Urinary bladder (tissue), 4 donors: ENCODE results near the gene TAF4B. TPM values are rescaled to one million over a fixed set of nuclear protein-coding genes. Genes with fewer than 3 reads are reported as not detected.
"Not testable (repeated sequence)": the region's sequence is repeated elsewhere in the genome, so short reads cannot be mapped to it uniquely, and the experiment has no call there.

Experiments
- DNase-seq: peaks from one replicate; pipeline ENCODE4 v3.0.0-alpha.2; 2015; ENCODE audit errors: extremely low spot score
- H3K27ac ChIP-seq: one replicate; pipeline ENCODE4 v1.5.1; 2013; ENCODE audit warnings: low read depth, mild to moderate bottlenecking, moderate library complexity
- H3K36me3 ChIP-seq: one replicate; pipeline ENCODE4 v1.6.1; 2013; ENCODE audit warnings: mild to moderate bottlenecking, moderate library complexity; ENCODE audit not compliant: insufficient read depth
- H3K4me1 ChIP-seq: one replicate; pipeline ENCODE4 v1.6.1; 2013; ENCODE audit warnings: mild to moderate bottlenecking, moderate library complexity; ENCODE audit not compliant: insufficient read depth
- H3K4me3 ChIP-seq: one replicate; pipeline ENCODE4 v1.5.1; 2013; ENCODE audit warnings: low read depth, low read length
- WGBS: extraction: QIAGEN DNeasy Blood & Tissue Kit; methylation state at CpG from one replicate; pipeline ENCODE4 v1.1.7; 2013; 5-methylcytosine and 5-hydroxymethylcytosine counted together
- polyA plus RNA-seq: library from polyadenylated mRNA; stranded (reverse); fragments of 200-250 nt; gene quantifications from one replicate; pipeline ENCODE4 v1.2.3, GENCODE V29; 2013
- total RNA-seq: library from RNA; depleted of rRNA; stranded (reverse); fragments of >200 nt; gene quantifications from one replicate; pipeline ENCODE4 v1.2.3, GENCODE V29; 2014
- donor health status: healthy with polysubstance abuse.
- donor health status: healthy.

The TAF4B gene
- total and polyA plus RNA-seq, 2 donors, result 3.5 to 5.0 TPM

GRCh38 chr18:26419746-26420145 lies 193.5 kb downstream of the TAF4B start:
- WGBS, result 67% methylated on average over 9 of the region's 9 CpGs
- no peaks in the 10 kb centered on the region for H3K36me3 ChIP-seq

GRCh38 chr18:26421503-26421902 lies 195.3 kb downstream of the TAF4B start:
- 87% methylated on average over 6 of the region's 6 CpGs for WGBS
- Histone ChIP-seq H3K27ac (no peak overlapping the region), H3K36me3 (no peaks in the 10 kb centered on the region), H3K4me1 (no peaks in the 10 kb centered on the region), H3K4me3 (no peak overlapping the region)
- no peak for DNase-seq

More at GRCh38 chr18:26419746-26420145, 193.5 kb downstream of the TAF4B start:
- Histone ChIP-seq H3K27ac (no peak overlapping the region), H3K4me3 (no peak overlapping the region), H3K4me1 (no peaks in the 10 kb centered on the region)
- DNase-seq, result no peak

- no peak overlapping the region for H3K27ac ChIP-seq
- no peaks in the 10 kb centered on the region for H3K36me3 ChIP-seq
- H3K4me1 ChIP-seq, result no peaks in the 10 kb centered on the region
- WGBS, result 89% methylated on average over 9 of the region's 9 CpGs
- DNase-seq, result no peak
- H3K4me3 ChIP-seq, result no peak overlapping the region
Observed at GRCh38 chr18:26421931-26422330, 195.7 kb downstream of the TAF4B start.

- Histone ChIP-seq H3K4me1 (no peaks in the 10 kb centered on the region), H3K4me3 (no peak overlapping the region), H3K27ac (no peak overlapping the region), H3K36me3 (no peaks in the 10 kb centered on the region)
- no peak for DNase-seq
- WGBS, result 93% methylated on average over 6 of the region's 6 CpGs
Observed at GRCh38 chr18:26422472-26423162, 196.4 kb downstream of the TAF4B start.

- no peak for DNase-seq
- Histone ChIP-seq H3K27ac (no peak overlapping the region), H3K4me3 (no peak overlapping the region), H3K36me3 (no peaks in the 10 kb centered on the region), H3K4me1 (no peaks in the 10 kb centered on the region)
- WGBS, result 90% methylated on average over 4 of the region's 4 CpGs
Observed at GRCh38 chr18:26424428-26425147, 198.3 kb downstream of the TAF4B start.

- 75% methylated on average over 5 of the region's 5 CpGs for WGBS
- Histone ChIP-seq H3K4me1 (no peaks in the 10 kb centered on the region), H3K27ac (no peak overlapping the region), H3K4me3 (no peak overlapping the region), H3K36me3 (no peaks in the 10 kb centered on the region)
- no peak for DNase-seq
Observed at GRCh38 chr18:26425148-26425531, 198.9 kb downstream of the TAF4B start.

- Histone ChIP-seq H3K4me3 (no peak overlapping the region), H3K36me3 (no peaks in the 10 kb centered on the region), H3K27ac (no peak overlapping the region), H3K4me1 (no peaks in the 10 kb centered on the region)
- no peak for DNase-seq
- 45% methylated on average over 5 of the region's 5 CpGs for WGBS
Observed at GRCh38 chr18:26429535-26430226, 203.4 kb downstream of the TAF4B start.

GRCh38 chr18:26432651-26433424 lies 206.6 kb downstream of the TAF4B start:
- DNase-seq, result no peak
- Histone ChIP-seq H3K36me3 (no peaks in the 10 kb centered on the region), H3K4me3 (no peak overlapping the region), H3K27ac (no peak overlapping the region), H3K4me1 (no peaks in the 10 kb centered on the region)
- 84% methylated on average over 5 of the region's 5 CpGs for WGBS

- Histone ChIP-seq H3K4me1 (no peaks in the 10 kb centered on the region), H3K4me3 (no peak overlapping the region), H3K27ac (no peak overlapping the region), H3K36me3 (no peaks in the 10 kb centered on the region)
- DNase-seq, result no peak
- WGBS, result 82% methylated on average over 2 of the region's 2 CpGs
Observed at GRCh38 chr18:26434887-26435286, 208.6 kb downstream of the TAF4B start.

GRCh38 chr18:26435415-26436095 lies 209.3 kb downstream of the TAF4B start:
- 78% methylated on average over 8 of the region's 8 CpGs for WGBS
- no peaks in the 10 kb centered on the region for H3K4me1 ChIP-seq
- H3K36me3 ChIP-seq, result no peaks in the 10 kb centered on the region
- H3K4me3 ChIP-seq, result no peak overlapping the region
- H3K27ac ChIP-seq, result no peak overlapping the region
- DNase-seq, result no peak

- Histone ChIP-seq H3K4me3 (no peak overlapping the region), H3K36me3 (no peaks in the 10 kb centered on the region), H3K4me1 (no peaks in the 10 kb centered on the region), H3K27ac (no peak overlapping the region)
- DNase-seq, result no peak
- 77% methylated on average over 11 of the region's 11 CpGs for WGBS
Observed at GRCh38 chr18:26436176-26437051, 210.2 kb downstream of the TAF4B start.

GRCh38 chr18:26437634-26438033 lies 211.4 kb downstream of the TAF4B start:
- not testable (repeated sequence) for H3K4me1 ChIP-seq, H3K36me3 ChIP-seq, H3K27ac ChIP-seq, H3K4me3 ChIP-seq, DNase-seq
- WGBS, result 97% methylated on average over 3 of the region's 3 CpGs
